ENCODE measurements around the gene TAF5L.

TAF5L gene

DNA sequence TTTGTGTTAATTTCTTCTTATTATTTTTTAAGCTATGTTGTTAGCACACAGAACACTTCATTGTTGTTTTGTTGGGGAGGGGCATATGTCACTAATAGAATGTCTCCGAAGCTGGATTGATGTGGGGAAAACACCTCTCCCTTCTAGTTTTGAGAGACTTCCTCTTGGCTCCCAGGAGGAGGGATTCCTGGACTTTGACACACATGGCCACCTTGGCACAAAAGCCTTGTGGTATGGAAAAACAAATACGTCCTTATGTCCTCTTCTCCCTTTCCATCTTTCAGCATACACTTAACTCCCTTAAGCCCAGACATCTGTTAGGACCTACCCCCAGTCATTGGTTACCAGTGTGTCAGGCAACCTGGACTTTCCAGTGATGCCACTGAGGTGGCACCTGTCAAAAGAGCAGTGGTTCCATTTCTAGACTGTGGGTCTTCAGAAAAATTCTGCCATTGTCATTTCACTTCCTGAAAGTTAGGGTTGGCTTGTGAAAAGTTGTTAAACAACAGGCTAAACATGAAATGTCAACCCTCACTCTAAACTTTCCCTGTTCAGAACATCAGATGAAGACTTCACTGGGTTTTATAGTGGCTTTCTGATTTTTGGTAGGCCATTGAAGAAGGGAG lies 54.9 kb downstream of the TAF5L start:
- no CpG with 5 or more reads among the region's 2 CpGs for WGBS (ENCODE audit: extremely low coverage, insufficient coverage, insufficient read length)

DNA sequence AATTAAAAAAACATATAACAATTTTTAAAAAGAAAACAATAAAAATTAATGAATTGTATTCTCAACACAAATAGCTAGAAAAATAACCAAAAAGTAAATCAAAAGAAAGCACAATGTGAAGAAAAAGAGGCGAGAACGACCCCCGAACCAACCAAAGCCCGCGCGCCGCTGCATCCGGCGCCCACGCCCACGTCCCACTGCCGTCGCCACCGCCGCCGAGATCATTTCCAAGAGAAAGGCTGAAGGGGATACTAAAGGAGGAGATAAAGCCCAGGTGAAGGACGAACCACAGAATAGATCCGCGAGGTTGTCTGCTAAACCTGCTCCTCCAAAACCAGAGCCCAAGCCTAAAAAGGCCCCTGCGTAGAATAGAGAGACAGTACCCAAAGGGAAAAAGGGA lies 55.6 kb downstream of the TAF5L start:
- Histone ChIP-seq H3K14ac (ENCODE audit: low read length) (no peak overlapping the region), H2BK5ac (ENCODE audit: low read depth, low read length, poor library complexity) (no peak overlapping the region), H3K4me3 (ENCODE audit: low read depth, low read length) (no peak overlapping the region), H3K79me2 (ENCODE audit: control insufficient read depth, insufficient read depth, low read length, poor library complexity) (no peaks in the 10 kb centered on the region), H4K91ac (ENCODE audit: low read depth, low read length) (no peak overlapping the region), H2AFZ (ENCODE audit: insufficient read depth, low read length, poor library complexity) (no peak overlapping the region), H3K27me3 (ENCODE audit: insufficient read depth, low read length) (no peaks in the 10 kb centered on the region), H3K18ac (ENCODE audit: low read length) (no peak overlapping the region), H2AK5ac (ENCODE audit: low read length) (no peak overlapping the region), H3K9ac (ENCODE audit: low read length) (no peak overlapping the region), H4K12ac (ENCODE audit: low read depth, low read length) (no peak overlapping the region), H3K4ac (ENCODE audit: low read depth, low read length) (no peak overlapping the region), H3K79me1 (ENCODE audit: low read length) (no peaks in the 10 kb centered on the region), H3K27ac (ENCODE audit: low read depth, low read length) (no peak overlapping the region), H2BK12ac (ENCODE audit: low read length) (no peak overlapping the region), H2BK120ac (ENCODE audit: insufficient read depth, low read length, poor library complexity) (no peak overlapping the region), H3K9me3 (ENCODE audit: insufficient read depth, low read depth, low read length) (peaks cover 1% of the 10 kb centered on the region), H3K4me2 (ENCODE audit: low read length) (no peak overlapping the region), H3K23ac (ENCODE audit: low read length) (no peak overlapping the region), H3K36me3 (ENCODE audit: control insufficient read depth in 1 of 2, insufficient read depth in 2 of 2, low read length in 2 of 2) (no peaks in the 10 kb centered on the region), H3K4me1 (ENCODE audit: control insufficient read depth in 1 of 2, insufficient read depth in 2 of 2, low read length in 2 of 2) (peaks cover 0 to 3% of the 10 kb centered on the region in 2 experiments), H4K8ac (ENCODE audit: low read depth, low read length) (no peak overlapping the region)
- no CpG with 5 or more reads among the region's 20 CpGs for WGBS (ENCODE audit: extremely low coverage, insufficient coverage, insufficient read length)
- no peak for DNase-seq

More for the DNA sequence above, 54.9 kb downstream of the TAF5L start:
- no peaks in the 10 kb centered on the region for H3K27me3 ChIP-seq (ENCODE audit: insufficient read depth, low read length)
- no peak overlapping the region for H2BK5ac ChIP-seq (ENCODE audit: low read depth, low read length, poor library complexity)
- no peak overlapping the region for H3K4me3 ChIP-seq (ENCODE audit: low read depth, low read length)
- no peak overlapping the region for H3K4ac ChIP-seq (ENCODE audit: low read depth, low read length)
- no peak overlapping the region for H3K18ac ChIP-seq (ENCODE audit: low read length)
- no peak for DNase-seq
- H3K9me3 ChIP-seq (ENCODE audit: insufficient read depth, low read depth, low read length) = peaks cover 1% of the 10 kb centered on the region
- no peaks in the 10 kb centered on the region for H3K36me3 ChIP-seq (ENCODE audit: control insufficient read depth in 1 of 2, insufficient read depth in 2 of 2, low read length in 2 of 2)
- no peak overlapping the region for H3K23ac ChIP-seq (ENCODE audit: low read length)
- H3K27ac ChIP-seq (ENCODE audit: low read depth, low read length) = no peak overlapping the region
- H2BK120ac ChIP-seq (ENCODE audit: insufficient read depth, low read length, poor library complexity) = no peak overlapping the region
- H2BK12ac ChIP-seq (ENCODE audit: low read length) = no peak overlapping the region
- no peak overlapping the region for H3K4me2 ChIP-seq (ENCODE audit: low read length)
- no peak overlapping the region for H3K9ac ChIP-seq (ENCODE audit: low read length)
- H3K4me1 ChIP-seq (ENCODE audit: control insufficient read depth in 1 of 2, insufficient read depth in 2 of 2, low read length in 2 of 2) = peaks cover 0 to 3% of the 10 kb centered on the region in 2 experiments
- H4K12ac ChIP-seq (ENCODE audit: low read depth, low read length) = no peak overlapping the region
- no peak overlapping the region for H4K91ac ChIP-seq (ENCODE audit: low read depth, low read length)
- no peak overlapping the region for H3K14ac ChIP-seq (ENCODE audit: low read length)
- H4K8ac ChIP-seq (ENCODE audit: low read depth, low read length) = no peak overlapping the region
- H2AK5ac ChIP-seq (ENCODE audit: low read length) = no peak overlapping the region
- H3K79me1 ChIP-seq (ENCODE audit: low read length) = no peaks in the 10 kb centered on the region
- no peaks in the 10 kb centered on the region for H3K79me2 ChIP-seq (ENCODE audit: control insufficient read depth, insufficient read depth, low read length, poor library complexity)
- H2AFZ ChIP-seq (ENCODE audit: insufficient read depth, low read length, poor library complexity) = no peak overlapping the region

DNA sequence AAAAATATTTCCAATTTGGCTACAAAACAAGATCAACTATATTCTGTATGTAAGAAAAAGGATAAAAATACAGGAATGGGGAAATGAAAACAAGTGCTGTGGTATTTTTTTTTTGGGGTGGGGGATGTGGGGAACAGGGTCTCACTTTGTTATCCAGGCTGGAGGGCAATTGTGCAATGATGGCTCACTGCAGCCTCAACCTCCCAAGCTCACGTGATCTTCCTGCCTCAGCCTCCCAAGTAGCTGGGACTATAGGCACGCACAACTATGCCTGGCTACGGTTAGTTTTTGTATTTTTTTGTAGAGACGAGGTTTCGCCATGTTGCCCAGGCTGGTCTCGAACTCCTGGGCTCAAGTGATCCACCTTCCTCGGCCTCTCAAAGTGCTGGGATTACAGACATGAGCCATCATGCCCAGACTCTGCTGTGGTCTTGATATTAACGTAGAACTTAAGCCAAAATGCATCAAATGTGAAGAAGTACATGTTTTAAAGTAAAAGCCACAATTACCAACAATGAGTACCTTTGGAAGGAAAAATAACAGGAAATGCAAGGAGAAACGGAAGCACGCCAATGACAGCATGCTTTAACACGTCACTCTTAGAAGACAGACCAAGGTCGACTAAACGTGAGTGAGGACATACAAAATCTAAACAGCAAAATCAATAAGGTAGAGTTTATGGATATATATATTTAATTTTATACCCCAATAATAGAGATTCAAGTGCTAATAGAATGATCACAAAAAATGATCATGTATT lies 58.6 kb downstream of the TAF5L start:
- H3K36me3 ChIP-seq (ENCODE audit: control insufficient read depth in 1 of 2, insufficient read depth in 2 of 2, low read length in 2 of 2) = no peaks in the 10 kb centered on the region
- H4K91ac ChIP-seq (ENCODE audit: low read depth, low read length) = no peak overlapping the region
- H4K8ac ChIP-seq (ENCODE audit: low read depth, low read length) = no peak overlapping the region
- H3K4me3 ChIP-seq (ENCODE audit: low read depth, low read length) = no peak overlapping the region
- no peak overlapping the region for H3K27ac ChIP-seq (ENCODE audit: low read depth, low read length)
- no peak overlapping the region for H3K9ac ChIP-seq (ENCODE audit: low read length)
- no peak overlapping the region for H2AK5ac ChIP-seq (ENCODE audit: low read length)
- no CpG with 5 or more reads among the region's 13 CpGs for WGBS (ENCODE audit: extremely low coverage, insufficient coverage, insufficient read length)
- no peak overlapping the region for H3K18ac ChIP-seq (ENCODE audit: low read length)
- H2BK5ac ChIP-seq (ENCODE audit: low read depth, low read length, poor library complexity) = no peak overlapping the region
- peaks cover 1% of the 10 kb centered on the region for H3K9me3 ChIP-seq (ENCODE audit: insufficient read depth, low read depth, low read length)
- no peak overlapping the region for H3K4ac ChIP-seq (ENCODE audit: low read depth, low read length)
- no peak overlapping the region for H2BK12ac ChIP-seq (ENCODE audit: low read length)
- H2BK120ac ChIP-seq (ENCODE audit: insufficient read depth, low read length, poor library complexity) = no peak overlapping the region
- H3K4me2 ChIP-seq (ENCODE audit: low read length) = no peak overlapping the region
- peak in 1 of 2 donors; percentile 31 for DNase-seq
- H3K4me1 ChIP-seq (ENCODE audit: control insufficient read depth in 1 of 2, insufficient read depth in 2 of 2, low read length in 2 of 2) = peaks cover 3 to 8% of the 10 kb centered on the region in 2 experiments
- H3K23ac ChIP-seq (ENCODE audit: low read length) = no peak overlapping the region
- no peak overlapping the region for H4K12ac ChIP-seq (ENCODE audit: low read depth, low read length)
- no peaks in the 10 kb centered on the region for H3K79me1 ChIP-seq (ENCODE audit: low read length)
- H3K27me3 ChIP-seq (ENCODE audit: insufficient read depth, low read length) = no peaks in the 10 kb centered on the region
- H3K14ac ChIP-seq (ENCODE audit: low read length) = no peak overlapping the region
- no peaks in the 10 kb centered on the region for H3K79me2 ChIP-seq (ENCODE audit: control insufficient read depth, insufficient read depth, low read length, poor library complexity)
- no peak overlapping the region for H2AFZ ChIP-seq (ENCODE audit: insufficient read depth, low read length, poor library complexity)

DNA sequence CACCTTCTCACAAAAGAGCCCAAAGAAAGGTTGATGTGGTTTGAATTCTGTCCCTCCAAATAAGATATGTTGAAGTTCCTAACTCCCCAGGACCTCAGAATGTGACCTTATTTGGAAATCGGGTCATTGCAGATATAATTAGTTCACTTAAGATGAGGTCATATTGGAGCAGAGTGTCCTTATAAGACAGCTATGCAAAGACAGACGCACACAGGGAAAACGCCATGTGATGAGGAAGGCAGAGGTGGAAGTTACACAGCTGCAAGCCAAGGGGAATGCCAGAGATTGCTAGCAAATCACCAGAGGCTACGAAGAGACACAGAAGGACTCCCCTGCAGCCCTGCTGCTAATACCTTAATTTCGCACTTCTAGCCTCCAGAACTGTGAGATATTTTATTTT lies 62.2 kb downstream of the TAF5L start:
- H2BK120ac ChIP-seq (ENCODE audit: insufficient read depth, low read length, poor library complexity) = no peak overlapping the region
- peaks cover 2% of the 10 kb centered on the region for H3K79me2 ChIP-seq (ENCODE audit: control insufficient read depth, insufficient read depth, low read length, poor library complexity)
- no peaks in the 10 kb centered on the region for H3K27me3 ChIP-seq (ENCODE audit: insufficient read depth, low read length)
- no peak overlapping the region for H3K18ac ChIP-seq (ENCODE audit: low read length)
- peaks cover 3% of the 10 kb centered on the region for H3K79me1 ChIP-seq (ENCODE audit: low read length)
- no peak overlapping the region for H4K8ac ChIP-seq (ENCODE audit: low read depth, low read length)
- H3K14ac ChIP-seq (ENCODE audit: low read length) = no peak overlapping the region
- no peak overlapping the region for H3K4ac ChIP-seq (ENCODE audit: low read depth, low read length)
- no peak overlapping the region for H2BK5ac ChIP-seq (ENCODE audit: low read depth, low read length, poor library complexity)
- no peak overlapping the region for H2AFZ ChIP-seq (ENCODE audit: insufficient read depth, low read length, poor library complexity)
- H3K9me3 ChIP-seq (ENCODE audit: insufficient read depth, low read depth, low read length) = peaks cover 1% of the 10 kb centered on the region
- no CpG with 5 or more reads among the region's 5 CpGs for WGBS (ENCODE audit: extremely low coverage, insufficient coverage, insufficient read length)
- H3K4me2 ChIP-seq (ENCODE audit: low read length) = no peak overlapping the region
- H3K9ac ChIP-seq (ENCODE audit: low read length) = no peak overlapping the region
- H3K36me3 ChIP-seq (ENCODE audit: control insufficient read depth in 1 of 2, insufficient read depth in 2 of 2, low read length in 2 of 2) = no peaks in the 10 kb centered on the region
- H3K27ac ChIP-seq (ENCODE audit: low read depth, low read length) = no peak overlapping the region
- H2BK12ac ChIP-seq (ENCODE audit: low read length) = no peak overlapping the region
- peak; percentile 84 to 87 for DNase-seq
- no peak overlapping the region for H2AK5ac ChIP-seq (ENCODE audit: low read length)
- H3K23ac ChIP-seq (ENCODE audit: low read length) = no peak overlapping the region
- peaks cover 3 to 8% of the 10 kb centered on the region in 2 experiments for H3K4me1 ChIP-seq (ENCODE audit: control insufficient read depth in 1 of 2, insufficient read depth in 2 of 2, low read length in 2 of 2)
- H4K12ac ChIP-seq (ENCODE audit: low read depth, low read length) = no peak overlapping the region
- H3K4me3 ChIP-seq (ENCODE audit: low read depth, low read length) = no peak overlapping the region
- no peak overlapping the region for H4K91ac ChIP-seq (ENCODE audit: low read depth, low read length)
